PFSK-1 (cell line): ENCODE data around the gene RYR2.

Experiments
- FOXP2 ChIP-seq: optimal IDR thresholded peaks from 2 replicates; pipeline ENCODE3; 2011; ENCODE audit warnings: borderline replicate concordance, control low read depth, inconsistent platforms; ENCODE audit not compliant: insufficient read depth; ENCODE audit errors: extremely low read length, extremely low read depth
- POLR2AphosphoS5 ChIP-seq: IDR thresholded peaks from 2 replicates; pipeline ENCODE4 v1.6.1; 2012; ENCODE audit warnings: low read depth, mild to moderate bottlenecking, control low read depth, low read length, moderate library complexity
- REST ChIP-seq, 2 experiments: IDR thresholded peaks; 2 replicates each; pipeline versions ENCODE4 v1.6.1 to v1.8.0; 2011 to 2012; ENCODE audit warnings: low read depth in 2 of 2, low read length in 2 of 2, control low read depth in 1 of 2, inconsistent platforms in 1 of 2, mild to moderate bottlenecking in 1 of 2, moderate library complexity in 1 of 2; ENCODE audit not compliant: insufficient read depth in 1 of 2
- SIN3A ChIP-seq: IDR thresholded peaks from 2 replicates; pipeline ENCODE4 v1.6.1; 2012; ENCODE audit warnings: mild to moderate bottlenecking, low read length, moderate library complexity, borderline replicate concordance; ENCODE audit not compliant: insufficient read depth
- TAF1 ChIP-seq: IDR thresholded peaks from 2 replicates; pipeline ENCODE4 v1.6.1; 2012; ENCODE audit warnings: low read length, control low read depth, borderline replicate concordance; ENCODE audit not compliant: insufficient read depth

- no peak for TF ChIP-seq TAF1
- TF ChIP-seq POLR2AphosphoS5: no peak
- no peak for TF ChIP-seq SIN3A
- no peak for TF ChIP-seq REST (IDR thresholded peaks at IDR 0.05; ENCODE audit: insufficient read depth in 1 of 2, low read depth in 2 of 2, low read length in 2 of 2)
- TF ChIP-seq FOXP2: no peak
Observed at GRCh38 chr1:237737448-237737847, 695.5 kb downstream of the RYR2 start.
